SK-N-SH treated with all-trans-retinoic acid at 6 μM for 48 hours (cell line): ENCODE results near the gene RPL41.
"Not testable (repeated sequence)": the region's sequence is repeated elsewhere in the genome, so short reads cannot be mapped to it uniquely, and the experiment has no call there.

Experiments
- ATAC-seq: fragments of 200-7000 bp; cut with Tn5 transposase; 3 replicates; pipeline ENCODE4 v1.9.1; 2020; ENCODE audit warnings: mild to moderate bottlenecking, moderate library complexity
- ARNTL ChIP-seq: fragments of 450-650 bp; formaldehyde crosslinking; IDR thresholded peaks from 2 replicates; pipeline ENCODE4 v1.5.0; 2020; ENCODE audit warnings: low read depth, mild to moderate bottlenecking, moderate library complexity, borderline replicate concordance
- BACH2 ChIP-seq: fragments of 250-450 bp; sonication (Bioruptor Pico); IDR thresholded peaks from 2 replicates; pipeline ENCODE4 v1.9.0; 2021; ENCODE audit warnings: mild to moderate bottlenecking, borderline replicate concordance
- CSDC2 ChIP-seq: fragments of 250-450 bp; sonication (Bioruptor Pico); IDR thresholded peaks from 2 replicates; pipeline ENCODE4 v1.5.0; 2020; ENCODE audit warnings: mild to moderate bottlenecking, moderate library complexity
- CSRNP3 ChIP-seq: fragments of 250-450 bp; sonication (Bioruptor Pico); IDR thresholded peaks from 2 replicates; pipeline ENCODE4 v1.5.1; 2021; ENCODE audit warnings: mild to moderate bottlenecking, moderate library complexity
- ESRRG ChIP-seq: fragments of 250-450 bp; sonication (Bioruptor Pico); IDR thresholded peaks from 2 replicates; pipeline ENCODE4 v1.6.1; 2021; ENCODE audit warnings: mild to moderate bottlenecking
- GLIS3 ChIP-seq: fragments of 250-450 bp; sonication (Bioruptor Pico); IDR thresholded peaks from 2 replicates; pipeline ENCODE4 v1.5.0; 2020; ENCODE audit warnings: mild to moderate bottlenecking, moderate library complexity
- ISL1 ChIP-seq: fragments of 250-450 bp; sonication (Bioruptor Pico); IDR thresholded peaks from 2 replicates; pipeline ENCODE4 v2.1.2; 2022; ENCODE audit warnings: mild to moderate bottlenecking, moderate library complexity
- OSR1 ChIP-seq: fragments of 250-450 bp; sonication (Bioruptor Pico); IDR thresholded peaks from 2 replicates; pipeline ENCODE4 v1.8.0; 2022; ENCODE audit warnings: moderate library complexity, mild to moderate bottlenecking, inconsistent platforms
- PPARA ChIP-seq: fragments of 250-450 bp; sonication (Bioruptor Pico); IDR thresholded peaks from 2 replicates; pipeline ENCODE4 v1.5.0; 2020; ENCODE audit warnings: mild to moderate bottlenecking, borderline replicate concordance
- RARB ChIP-seq: fragments of 250-450 bp; sonication (Bioruptor Pico); IDR thresholded peaks from 2 replicates; pipeline ENCODE4 v1.8.0; 2021; ENCODE audit warnings: mild to moderate bottlenecking, moderate library complexity
- SNAI2 ChIP-seq: fragments of 250-450 bp; sonication (Bioruptor Pico); IDR thresholded peaks from 2 replicates; pipeline ENCODE4 v1.5.0; 2020; ENCODE audit warnings: mild to moderate bottlenecking, moderate library complexity
- TCF4 ChIP-seq: fragments of 250-450 bp; sonication (Bioruptor Pico); IDR thresholded peaks from 2 replicates; pipeline ENCODE4 v1.8.0; 2021; ENCODE audit warnings: mild to moderate bottlenecking, moderate library complexity, borderline replicate concordance
- TOX ChIP-seq: fragments of 250-450 bp; sonication (Bioruptor Pico); IDR thresholded peaks from 2 replicates; pipeline ENCODE4 v1.8.0; 2021; ENCODE audit warnings: mild to moderate bottlenecking, moderate library complexity, borderline replicate concordance
- TSHZ2 ChIP-seq: fragments of 250-450 bp; sonication (Bioruptor Pico); IDR thresholded peaks from 2 replicates; pipeline ENCODE4 v1.5.0; 2020; ENCODE audit warnings: mild to moderate bottlenecking, moderate library complexity
- ZC3H10 ChIP-seq: fragments of 250-450 bp; sonication (Bioruptor Pico); IDR thresholded peaks from 2 replicates; pipeline ENCODE4 v1.5.1; 2021; ENCODE audit warnings: mild to moderate bottlenecking, moderate library complexity
- ZFP3 ChIP-seq: fragments of 250-450 bp; sonication (Bioruptor Pico); IDR thresholded peaks from 2 replicates; pipeline ENCODE4 v1.5.0; 2020; ENCODE audit warnings: mild to moderate bottlenecking, moderate library complexity
- ZFP30 ChIP-seq: fragments of 450-650 bp; formaldehyde crosslinking; IDR thresholded peaks from 2 replicates; pipeline ENCODE4 v1.5.0; 2022; ENCODE audit warnings: mild to moderate bottlenecking, moderate library complexity
- ZNF565 ChIP-seq: fragments of 450-650 bp; formaldehyde crosslinking; conservative IDR thresholded peaks from 2 replicates; pipeline ENCODE4 v1.5.0; 2020; ENCODE audit warnings: low read depth, mild to moderate bottlenecking, moderate library complexity
- ZNF70 ChIP-seq: fragments of 450-650 bp; formaldehyde crosslinking; IDR thresholded peaks from 2 replicates; pipeline ENCODE4 v1.5.0; 2020; ENCODE audit warnings: mild to moderate bottlenecking, moderate library complexity
- ZNF8 ChIP-seq: fragments of 450-650 bp; formaldehyde crosslinking; IDR thresholded peaks from 2 replicates; pipeline ENCODE4 v1.5.0; 2020; ENCODE audit warnings: mild to moderate bottlenecking, moderate library complexity
- TF ChIP-seq, protein P1 (sequence below): fragments of 250-450 bp; sonication (Bioruptor Pico); IDR thresholded peaks from 2 replicates; pipeline ENCODE4 v1.5.1; 2020; ENCODE audit warnings: low read depth, mild to moderate bottlenecking, moderate library complexity
- TF ChIP-seq, protein P2 (sequence below): fragments of 250-450 bp; sonication (Bioruptor Pico); IDR thresholded peaks from 2 replicates; pipeline ENCODE4 v1.8.0; 2020; ENCODE audit warnings: mild to moderate bottlenecking, moderate library complexity, borderline replicate concordance

RPL41 gene

GRCh38 chr12:56110571-56110970 lies 5.9 kb upstream of the RPL41 start:
- TF ChIP-seq PPARA (no peak), ZC3H10 (CRISPR knock-in tag) (no peak), CSDC2 (CRISPR knock-in tag) (no peak), ARNTL (CRISPR knock-in tag) (no peak), ZNF565 (CRISPR knock-in tag) (no peak), RARB (CRISPR knock-in tag) (no peak), ISL1 (CRISPR knock-in tag) (no peak), CSRNP3 (no peak), SNAI2 (CRISPR knock-in tag) (no peak), ZFP30 (CRISPR knock-in tag) (no peak)
- no peak for ATAC-seq

- no peak for ATAC-seq
- TF ChIP-seq CSRNP3, result no peak
- no peak for TF ChIP-seq GLIS3
- TF ChIP-seq ISL1 (CRISPR knock-in tag), result no peak
- TF ChIP-seq TOX, result no peak
- TF ChIP-seq, protein P1, sequence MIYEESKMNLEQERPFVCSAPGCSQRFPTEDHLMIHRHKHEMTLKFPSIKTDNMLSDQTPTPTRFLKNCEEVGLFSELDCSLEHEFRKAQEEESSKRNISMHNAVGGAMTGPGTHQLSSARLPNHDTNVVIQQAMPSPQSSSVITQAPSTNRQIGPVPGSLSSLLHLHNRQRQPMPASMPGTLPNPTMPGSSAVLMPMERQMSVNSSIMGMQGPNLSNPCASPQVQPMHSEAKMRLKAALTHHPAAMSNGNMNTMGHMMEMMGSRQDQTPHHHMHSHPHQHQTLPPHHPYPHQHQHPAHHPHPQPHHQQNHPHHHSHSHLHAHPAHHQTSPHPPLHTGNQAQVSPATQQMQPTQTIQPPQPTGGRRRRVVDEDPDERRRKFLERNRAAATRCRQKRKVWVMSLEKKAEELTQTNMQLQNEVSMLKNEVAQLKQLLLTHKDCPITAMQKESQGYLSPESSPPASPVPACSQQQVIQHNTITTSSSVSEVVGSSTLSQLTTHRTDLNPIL, result no peak
- no peak for TF ChIP-seq ZNF565 (CRISPR knock-in tag)
- no peak for TF ChIP-seq TSHZ2 (CRISPR knock-in tag)
- no peak for TF ChIP-seq ESRRG
- TF ChIP-seq ZNF70, result no peak
- no peak for TF ChIP-seq CSDC2 (CRISPR knock-in tag)
- no peak for TF ChIP-seq ZFP3 (CRISPR knock-in tag)
- TF ChIP-seq RARB (CRISPR knock-in tag), result no peak
- TF ChIP-seq PPARA, result no peak
- TF ChIP-seq, protein P2, sequence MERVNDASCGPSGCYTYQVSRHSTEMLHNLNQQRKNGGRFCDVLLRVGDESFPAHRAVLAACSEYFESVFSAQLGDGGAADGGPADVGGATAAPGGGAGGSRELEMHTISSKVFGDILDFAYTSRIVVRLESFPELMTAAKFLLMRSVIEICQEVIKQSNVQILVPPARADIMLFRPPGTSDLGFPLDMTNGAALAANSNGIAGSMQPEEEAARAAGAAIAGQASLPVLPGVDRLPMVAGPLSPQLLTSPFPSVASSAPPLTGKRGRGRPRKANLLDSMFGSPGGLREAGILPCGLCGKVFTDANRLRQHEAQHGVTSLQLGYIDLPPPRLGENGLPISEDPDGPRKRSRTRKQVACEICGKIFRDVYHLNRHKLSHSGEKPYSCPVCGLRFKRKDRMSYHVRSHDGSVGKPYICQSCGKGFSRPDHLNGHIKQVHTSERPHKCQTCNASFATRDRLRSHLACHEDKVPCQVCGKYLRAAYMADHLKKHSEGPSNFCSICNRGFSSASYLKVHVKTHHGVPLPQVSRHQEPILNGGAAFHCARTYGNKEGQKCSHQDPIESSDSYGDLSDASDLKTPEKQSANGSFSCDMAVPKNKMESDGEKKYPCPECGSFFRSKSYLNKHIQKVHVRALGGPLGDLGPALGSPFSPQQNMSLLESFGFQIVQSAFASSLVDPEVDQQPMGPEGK, result no peak
- no peak for TF ChIP-seq SNAI2 (CRISPR knock-in tag)
- no peak for TF ChIP-seq BACH2
- no peak for TF ChIP-seq ZC3H10 (CRISPR knock-in tag)
- no peak for TF ChIP-seq ZFP30 (CRISPR knock-in tag)
- TF ChIP-seq ZNF8 (CRISPR knock-in tag), result no peak
Observed at GRCh38 chr12:56114084-56114483, 2.3 kb upstream of the RPL41 start.

DNA sequence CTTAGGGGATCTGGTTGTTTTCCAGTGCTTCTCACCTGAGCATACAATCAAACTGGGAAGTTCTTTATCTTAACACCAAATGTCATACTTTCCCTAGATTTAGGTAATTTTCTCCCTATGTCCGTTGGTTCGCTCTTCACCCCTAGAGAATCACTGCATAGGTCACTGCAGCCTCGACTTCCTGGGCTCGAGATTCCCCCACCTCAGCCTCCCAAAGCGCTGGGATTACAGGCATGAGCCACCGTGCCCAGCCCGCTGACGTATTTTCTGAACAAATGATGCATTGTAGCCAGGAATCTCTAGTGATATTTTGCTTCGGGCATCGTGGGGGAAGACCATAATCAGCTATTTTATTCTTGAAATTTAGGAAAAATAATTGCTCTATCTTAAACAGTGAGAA lies 1.1 kb upstream of the RPL41 start:
- ATAC-seq, result no peak
- TF ChIP-seq TCF4 (CRISPR knock-in tag) (no peak), TOX (no peak), ESRRG (no peak), OSR1 (CRISPR knock-in tag) (no peak), ZFP30 (CRISPR knock-in tag) (no peak), ZNF70 (no peak), RARB (CRISPR knock-in tag) (no peak), GLIS3 (no peak), CSDC2 (CRISPR knock-in tag) (no peak), CSRNP3 (no peak), ZC3H10 (CRISPR knock-in tag) (no peak)
- TF ChIP-seq, protein P2, result no peak

GRCh38 chr12:56117082-56117706 lies 761 bp downstream of the RPL41 start:
- not testable (repeated sequence) for ATAC-seq
